SK-N-SH (cell line): ENCODE data around the gene SEMA3D. TPM values are rescaled to one million over a fixed set of nuclear protein-coding genes. Genes with fewer than 3 reads are reported as not detected.

Source experiments
- CTCF ChIA-PET: fragments of 300-600, 350-600 bp; formaldehyde crosslinking; extraction: SDS; loops from one replicate; lab custom pipeline; 2021; lab: Yijun Ruan, JAX
- POLR2A ChIA-PET: fragments of 350-600 bp; sonication (Branson Sonifier 250); formaldehyde crosslinking; extraction: SDS; loops from one replicate; lab custom pipeline; 2020; ENCODE audit warnings: antibody characterized with exemption, inconsistent platforms; lab: Yijun Ruan, JAX
- DNase-seq: peaks from one replicate; pipeline ENCODE4 v3.0.0; 2012
- H2AFZ ChIP-seq: fragments of 200-600 bp; sonication (generic); 2 replicates; pipeline ENCODE4 v1.8.1; 2016; ENCODE audit warnings: antibody characterized with exemption, mild to moderate bottlenecking, low read depth
- H3F3A ChIP-seq: fragments of 200-600 bp; sonication (generic); replicated peaks from 2 replicates; pipeline ENCODE3; 2016; ENCODE audit warnings: antibody characterized with exemption, mild to moderate bottlenecking; ENCODE audit not compliant: insufficient read depth
- H3K27ac ChIP-seq, 2 experiments: fragments of 200-500 bp in 1 of 2; fragments of 200-600 bp in 1 of 2; sonication (Bioruptor generic) in 1 of 2; sonication (generic), shearing (Covaris generic) in 1 of 2; 2 replicates each; pipeline versions ENCODE4 v1.5.1 to v1.6.1; 2014 to 2016; ENCODE audit warnings: low read depth in 2 of 2, inconsistent platforms in 1 of 2, low read length in 1 of 2, mild to moderate bottlenecking in 1 of 2, mixed read lengths in 1 of 2
- H3K27me3 ChIP-seq: fragments of 200-600 bp; sonication (generic), shearing (Covaris generic); 2 replicates; pipeline ENCODE4 v1.6.1; 2016; ENCODE audit warnings: mixed run types; ENCODE audit not compliant: insufficient read depth
- H3K36me3 ChIP-seq, 2 experiments: fragments of 200-500 bp in 1 of 2; fragments of 200-600 bp in 1 of 2; sonication (Bioruptor generic) in 1 of 2; sonication (generic) in 1 of 2; replicated peaks in 1 of 2; 2 replicates each; pipeline versions ENCODE3 to v1.5.1; 2014 to 2016; ENCODE audit warnings: low read length in 1 of 2, mild to moderate bottlenecking in 1 of 2; ENCODE audit not compliant: insufficient read depth in 2 of 2, control insufficient read depth in 1 of 2
- H3K4me1 ChIP-seq, 2 experiments: fragments of 200-500 bp in 1 of 2; fragments of 200-600 bp in 1 of 2; sonication (Bioruptor generic) in 1 of 2; sonication (generic), shearing (Covaris generic) in 1 of 2; 2 replicates each; pipeline versions ENCODE4 v1.5.1 to v1.6.1; 2014 to 2016; ENCODE audit warnings: low read depth in 1 of 2, low read length in 1 of 2, mixed run types in 1 of 2; ENCODE audit not compliant: insufficient read depth in 2 of 2, control insufficient read depth in 1 of 2
- H3K4me2 ChIP-seq: fragments of 200-600 bp; sonication (generic), shearing (Covaris generic); 2 replicates; pipeline ENCODE4 v1.6.1; 2017; ENCODE audit warnings: mixed run types
- H3K4me3 ChIP-seq, 2 experiments: fragments of 200-500 bp in 1 of 2; fragments of 200-600 bp in 1 of 2; sonication (Bioruptor generic) in 1 of 2; sonication (generic), shearing (Covaris generic) in 1 of 2; 2 replicates each; pipeline versions ENCODE4 v1.5.1 to v1.8.1; 2014 to 2016; ENCODE audit warnings: low read depth in 2 of 2, inconsistent platforms in 1 of 2, low read length in 1 of 2, mild to moderate bottlenecking in 1 of 2, mixed read lengths in 1 of 2, moderate library complexity in 1 of 2
- H3K79me2 ChIP-seq: fragments of 200-600 bp; sonication (generic); 2 replicates; pipeline ENCODE4 v1.8.1; 2017; ENCODE audit warnings: mild to moderate bottlenecking; ENCODE audit not compliant: insufficient read depth
- H3K9ac ChIP-seq: fragments of 200-600 bp; sonication (generic); 2 replicates; pipeline ENCODE4 v1.6.1; 2017; ENCODE audit warnings: mixed run types
- H3K9me2 ChIP-seq: fragments of 200-600 bp; sonication (generic); 2 replicates; pipeline ENCODE4 v1.6.1; 2017; ENCODE audit warnings: mixed run types
- H3K9me3 ChIP-seq: fragments of 200-600 bp; sonication (generic); 2 replicates; pipeline ENCODE4 v1.6.1; 2017; ENCODE audit warnings: mixed run types, mild to moderate bottlenecking, moderate library complexity
- H4K20me1 ChIP-seq: fragments of 200-600 bp; sonication (generic); 2 replicates; pipeline ENCODE4 v1.6.1; 2017; ENCODE audit warnings: mild to moderate bottlenecking, mixed run types; ENCODE audit not compliant: insufficient read depth
- ELF1 ChIP-seq: IDR thresholded peaks from 2 replicates; pipeline ENCODE4 v1.4.0; 2012
- EZH2phosphoT487 ChIP-seq: fragments of 200-600 bp; sonication (generic); IDR thresholded peaks from 2 replicates; pipeline ENCODE4 v1.6.1; 2017; ENCODE audit warnings: low read depth, mixed run types, mild to moderate bottlenecking, antibody characterized with exemption, moderate library complexity, borderline replicate concordance
- FOXJ3 ChIP-seq: sonication (generic); formaldehyde crosslinking; IDR thresholded peaks from 2 replicates; pipeline ENCODE4 v1.5.1; 2020; ENCODE audit warnings: mild to moderate bottlenecking, missing genetic modification reagents
- FOXM1 ChIP-seq: IDR thresholded peaks from 2 replicates; pipeline ENCODE4 v1.4.0; 2012; ENCODE audit warnings: low read depth, mild to moderate bottlenecking
- GABPA ChIP-seq: IDR thresholded peaks from 2 replicates; pipeline ENCODE4 v1.4.0; 2012; ENCODE audit warnings: low read depth, mild to moderate bottlenecking
- MEF2A ChIP-seq: IDR thresholded peaks from 2 replicates; pipeline ENCODE4 v1.4.0; 2012; ENCODE audit warnings: low read depth, borderline replicate concordance
- NRF1 ChIP-seq: IDR thresholded peaks from 2 replicates; pipeline ENCODE4 v1.6.1; 2012; ENCODE audit warnings: low read depth, mild to moderate bottlenecking, low read length
- PBX3 ChIP-seq: IDR thresholded peaks from 2 replicates; pipeline ENCODE4; 2012
- POLR2AphosphoS5 ChIP-seq: IDR thresholded peaks from 2 replicates; pipeline ENCODE4 v1.6.1; 2012; ENCODE audit warnings: low read depth, low read length
- RAD21 ChIP-seq: IDR thresholded peaks from 2 replicates; pipeline ENCODE4 v1.6.1; 2012; ENCODE audit warnings: mild to moderate bottlenecking, low read length
- RCOR1 ChIP-seq: fragments of 150-350 bp; IDR thresholded peaks from 2 replicates; pipeline ENCODE4 v1.6.1; 2017; ENCODE audit warnings: antibody characterized with exemption, low read length
- SIN3A ChIP-seq: IDR thresholded peaks from 2 replicates; pipeline ENCODE4 v1.6.1; 2012; ENCODE audit warnings: low read depth, mild to moderate bottlenecking, low read length, moderate library complexity, borderline replicate concordance
- SMC3 ChIP-seq: IDR thresholded peaks from 2 replicates; pipeline ENCODE4 v1.6.1; 2012; ENCODE audit warnings: low read depth, low read length, improper control_type of control experiment
- TEAD4 ChIP-seq: IDR thresholded peaks from 2 replicates; pipeline ENCODE4 v1.4.0; 2012; ENCODE audit warnings: mild to moderate bottlenecking, borderline replicate concordance; ENCODE audit not compliant: insufficient read depth
- USF2 ChIP-seq: fragments of 150-350 bp; IDR thresholded peaks from 2 replicates; pipeline ENCODE4 v1.6.1; 2017; ENCODE audit warnings: antibody characterized with exemption, low read length, low read depth, borderline replicate concordance
- WGBS: methylation state at CpG from one replicate; pipeline ENCODE4 v1.1.6; 2017; ENCODE audit warnings: low lambda C conversion rate; 5-methylcytosine and 5-hydroxymethylcytosine counted together
- polyA plus RNA-seq, 3 experiments: library from polyadenylated mRNA; depleted of rRNA; stranded (reverse); fragments of >200 nt; gene quantifications; 2 replicates each; pipeline ENCODE4 v1.2.3, GENCODE V29; 2012
- TF ChIP-seq, protein P1 (sequence below): IDR thresholded peaks from 2 replicates; pipeline ENCODE4 v1.4.0; 2012; ENCODE audit warnings: low read depth, borderline replicate concordance
- TF ChIP-seq, protein P2 (sequence below): fragments of 150-350 bp; IDR thresholded peaks from 2 replicates; pipeline ENCODE4 v1.6.1; 2016; ENCODE audit warnings: mild to moderate bottlenecking, low read depth, low read length

Gene SEMA3D
- polyA plus RNA-seq, 1 of the 3 experiments (the other 2 are of a cell fraction) = 30.1 TPM

GRCh38 chr7:85065888-85066485 lies 120.9 kb downstream of the SEMA3D start (continued):
- TF ChIP-seq, protein P1, sequence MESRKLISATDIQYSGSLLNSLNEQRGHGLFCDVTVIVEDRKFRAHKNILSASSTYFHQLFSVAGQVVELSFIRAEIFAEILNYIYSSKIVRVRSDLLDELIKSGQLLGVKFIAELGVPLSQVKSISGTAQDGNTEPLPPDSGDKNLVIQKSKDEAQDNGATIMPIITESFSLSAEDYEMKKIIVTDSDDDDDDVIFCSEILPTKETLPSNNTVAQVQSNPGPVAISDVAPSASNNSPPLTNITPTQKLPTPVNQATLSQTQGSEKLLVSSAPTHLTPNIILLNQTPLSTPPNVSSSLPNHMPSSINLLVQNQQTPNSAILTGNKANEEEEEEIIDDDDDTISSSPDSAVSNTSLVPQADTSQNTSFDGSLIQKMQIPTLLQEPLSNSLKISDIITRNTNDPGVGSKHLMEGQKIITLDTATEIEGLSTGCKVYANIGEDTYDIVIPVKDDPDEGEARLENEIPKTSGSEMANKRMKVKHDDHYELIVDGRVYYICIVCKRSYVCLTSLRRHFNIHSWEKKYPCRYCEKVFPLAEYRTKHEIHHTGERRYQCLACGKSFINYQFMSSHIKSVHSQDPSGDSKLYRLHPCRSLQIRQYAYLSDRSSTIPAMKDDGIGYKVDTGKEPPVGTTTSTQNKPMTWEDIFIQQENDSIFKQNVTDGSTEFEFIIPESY = no peak
- no peak for TF ChIP-seq FOXM1
- TF ChIP-seq RAD21 = no peak
- no peak for TF ChIP-seq SMC3
- no peak for TF ChIP-seq TEAD4

DNA sequence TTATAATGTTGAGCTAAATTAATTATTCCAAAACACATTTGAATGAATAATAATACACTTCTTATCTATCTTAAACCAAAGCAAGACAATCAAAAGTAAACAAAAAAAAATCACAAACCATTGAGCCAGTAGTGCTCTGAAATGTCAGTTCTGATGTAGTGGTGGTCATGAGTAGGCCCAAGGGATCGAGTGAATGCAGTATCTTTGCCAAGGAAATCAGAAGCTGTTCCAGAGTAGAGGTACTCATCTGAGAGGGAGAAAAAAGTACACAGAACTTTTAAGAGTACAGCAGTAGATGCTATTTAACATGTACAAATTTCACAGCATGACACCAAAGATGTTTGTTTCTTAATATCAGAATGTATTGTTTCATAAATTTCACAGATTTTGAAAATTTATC lies 121.5 kb downstream of the SEMA3D start:
- no peaks in the 10 kb centered on the region for H3K9me2 ChIP-seq
- H3K4me1 ChIP-seq = peaks cover 0 to 19% of the 10 kb centered on the region in 2 experiments; a peak in 2 of 4 replicates
- no peaks in the 10 kb centered on the region for H3K79me2 ChIP-seq
- ChIA-PET POLR2A (no interaction called here), CTCF (interaction anchor here (1.6 to 6.5 kb wide), 2 partner anchors 23 to 121 kb away, joined by 7 to 25 read pairs; partner anchors contain the start of gene SEMA3D)
- WGBS = 80% methylated on average over 1 of the region's 1 CpG
- H3K9me3 ChIP-seq = no peaks in the 10 kb centered on the region
- no peaks in the 10 kb centered on the region for H4K20me1 ChIP-seq
- H3K9ac ChIP-seq = no peak overlapping the region
- no peak overlapping the region for H3K4me3 ChIP-seq
- H3K4me2 ChIP-seq = no peak overlapping the region
- no peak for DNase-seq
- H2AFZ ChIP-seq = no peak overlapping the region
- no peak overlapping the region for H3K27ac ChIP-seq
- no peaks in the 10 kb centered on the region for H3K27me3 ChIP-seq
- H3F3A ChIP-seq = peaks cover 10% of the 10 kb centered on the region
- TF ChIP-seq PBX3 = no peak
- H3K36me3 ChIP-seq = peaks cover 4 to 14% of the 10 kb centered on the region in 2 experiments

DNA sequence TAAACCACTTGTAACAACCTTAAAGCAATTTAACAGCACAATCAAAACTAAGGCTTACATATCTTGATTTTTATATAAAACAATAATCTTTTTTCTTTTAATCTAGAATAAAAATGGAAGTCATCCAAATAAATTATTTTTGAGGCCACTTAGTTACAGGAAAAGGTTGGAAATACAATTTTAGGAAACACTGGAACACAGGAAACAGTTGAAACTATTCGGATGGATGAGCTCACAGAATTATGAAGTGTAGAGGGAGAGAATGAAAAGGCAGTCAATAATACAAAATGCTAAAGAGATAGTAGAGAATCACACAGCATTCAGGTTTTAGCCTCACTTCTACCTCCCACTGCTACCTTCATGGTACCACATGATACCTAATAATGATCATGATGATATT lies 124.2 kb downstream of the SEMA3D start:
- no peak overlapping the region for H3K9ac ChIP-seq
- H3K36me3 ChIP-seq = peaks cover 9 to 20% of the 10 kb centered on the region in 2 experiments
- H3F3A ChIP-seq = no peaks in the 10 kb centered on the region
- no peaks in the 10 kb centered on the region for H3K9me3 ChIP-seq
- 87% methylated on average over 1 of the region's 1 CpG for WGBS
- POLR2A ChIA-PET = no interaction called here
- H3K27ac ChIP-seq = no peak overlapping the region
- no peak overlapping the region for H2AFZ ChIP-seq
- no peaks in the 10 kb centered on the region for H4K20me1 ChIP-seq
- H3K4me3 ChIP-seq = no peak overlapping the region
- peaks cover 0 to 11% of the 10 kb centered on the region in 2 experiments; a peak in 2 of 4 replicates for H3K4me1 ChIP-seq
- DNase-seq = no peak
- H3K79me2 ChIP-seq = no peaks in the 10 kb centered on the region
- no peak overlapping the region for H3K4me2 ChIP-seq
- TF ChIP-seq NRF1 = no peak
- TF ChIP-seq ELF1 = no peak
- TF ChIP-seq RCOR1 = no peak
- no peak for TF ChIP-seq USF2
- TF ChIP-seq FOXJ3 (CRISPR knock-in tag) = no peak
- no peak for TF ChIP-seq SIN3A
- TF ChIP-seq, protein P2, sequence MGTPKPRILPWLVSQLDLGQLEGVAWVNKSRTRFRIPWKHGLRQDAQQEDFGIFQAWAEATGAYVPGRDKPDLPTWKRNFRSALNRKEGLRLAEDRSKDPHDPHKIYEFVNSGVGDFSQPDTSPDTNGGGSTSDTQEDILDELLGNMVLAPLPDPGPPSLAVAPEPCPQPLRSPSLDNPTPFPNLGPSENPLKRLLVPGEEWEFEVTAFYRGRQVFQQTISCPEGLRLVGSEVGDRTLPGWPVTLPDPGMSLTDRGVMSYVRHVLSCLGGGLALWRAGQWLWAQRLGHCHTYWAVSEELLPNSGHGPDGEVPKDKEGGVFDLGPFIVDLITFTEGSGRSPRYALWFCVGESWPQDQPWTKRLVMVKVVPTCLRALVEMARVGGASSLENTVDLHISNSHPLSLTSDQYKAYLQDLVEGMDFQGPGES = no peak
- no peak for TF ChIP-seq EZH2phosphoT487
- TF ChIP-seq FOXM1 = no peak
- no peak for TF ChIP-seq GABPA
- no peak for TF ChIP-seq RAD21
- TF ChIP-seq MEF2A = no peak
- no peak for TF ChIP-seq SMC3
- no peak for TF ChIP-seq POLR2AphosphoS5
- TF ChIP-seq TEAD4 = no peak
- CTCF ChIA-PET = interaction anchor here (0.9 to 6.5 kb wide), 3 partner anchors 20 to 1115 kb away, joined by 3 to 25 read pairs (median 3); partner anchors contain the start of gene SEMA3D
- no peaks in the 10 kb centered on the region; the same call in 1 of the 2 replicates for H3K9me2 ChIP-seq
- no peaks in the 10 kb centered on the region for H3K27me3 ChIP-seq
